HS-27A (cell line): ENCODE data around the gene ATF6B.

Experiments
- DNase-seq: peaks from one replicate; pipeline ENCODE4 v3.0.0-alpha.2; 2012; ENCODE audit warnings: low read depth, missing footprints

ATF6B gene

GRCh38 chr6:32127717-32128592 is at the start of gene ATF6B:
Gene ATF6B (minus strand): TSS chr6:32128246. CDS start chr6:32128207, 39 bp downstream.
- peak; percentile 98 for DNase-seq

- no peak for DNase-seq
Observed at GRCh38 chr6:32177183-32177787, 49.2 kb upstream of the ATF6B start.

GRCh38 chr6:32176476-32177182 is 48.6 kb upstream of the ATF6B start:
- no peak for DNase-seq

DNA sequence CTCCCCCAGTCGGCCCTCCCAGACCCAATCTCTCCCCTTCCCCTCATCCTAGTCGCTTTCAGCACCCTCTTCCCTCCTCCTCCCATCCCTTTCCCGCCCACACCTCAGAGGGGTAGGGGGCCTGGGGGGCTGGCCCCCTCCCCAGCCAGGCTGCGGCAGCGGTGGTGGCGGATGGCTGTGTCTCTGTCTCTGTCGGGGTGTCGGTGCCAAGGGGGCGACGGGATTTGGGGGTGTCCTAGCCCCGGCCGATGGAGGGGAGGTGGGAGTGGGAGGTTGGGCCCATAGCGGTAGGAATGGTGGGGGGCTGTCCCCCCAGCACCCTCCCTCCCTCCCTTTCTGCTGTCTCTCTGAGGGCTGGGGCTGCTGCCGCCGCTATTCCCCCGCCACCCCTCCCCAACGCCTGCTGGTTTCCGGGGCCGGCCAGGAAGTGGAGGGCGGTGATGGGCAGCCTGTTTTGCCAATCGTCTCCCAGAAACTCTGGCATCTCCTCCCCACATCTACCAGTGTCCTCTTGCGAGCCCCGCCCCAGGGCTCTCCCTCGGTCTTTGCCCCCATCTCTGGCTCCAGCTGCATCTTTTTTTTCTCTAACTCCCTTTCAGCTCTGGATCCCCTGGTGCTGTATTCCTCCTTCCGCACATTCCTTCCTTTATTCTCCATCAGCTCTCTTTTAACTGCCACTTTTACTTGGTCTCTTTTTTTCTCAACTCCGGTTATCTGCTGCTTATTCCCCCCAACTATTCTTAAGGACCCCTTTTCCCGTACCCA is 47.8 kb upstream of the ATF6B start, which contains the start of gene AGPAT1:
TSS of gene AGPAT1 (minus strand) at position 374 of the 765 bp plus-strand sequence. CDS start 4,588 bp downstream, outside the sequence.
- peak; percentile 94 for DNase-seq

DNA sequence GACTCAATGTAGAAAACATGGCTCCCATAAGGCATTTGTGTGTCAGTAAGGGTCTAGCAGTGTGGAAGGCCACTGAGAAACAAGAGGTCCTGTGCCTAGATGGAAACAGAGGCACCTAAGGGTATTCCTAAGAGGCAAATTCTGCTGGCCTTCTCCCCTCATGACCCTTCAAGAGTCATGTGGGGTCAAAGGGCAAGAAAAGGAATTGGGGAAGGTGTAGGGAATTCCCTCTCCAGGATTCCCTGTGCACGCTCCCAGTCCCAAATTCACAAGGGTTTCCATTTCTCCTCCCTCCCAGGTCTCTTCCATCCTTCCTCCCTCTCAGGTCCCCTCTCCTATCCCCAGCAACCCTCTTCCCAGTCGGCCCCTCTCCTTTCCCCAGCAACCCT is 47.3 kb upstream of the ATF6B start:
- DNase-seq, result no peak

DNA sequence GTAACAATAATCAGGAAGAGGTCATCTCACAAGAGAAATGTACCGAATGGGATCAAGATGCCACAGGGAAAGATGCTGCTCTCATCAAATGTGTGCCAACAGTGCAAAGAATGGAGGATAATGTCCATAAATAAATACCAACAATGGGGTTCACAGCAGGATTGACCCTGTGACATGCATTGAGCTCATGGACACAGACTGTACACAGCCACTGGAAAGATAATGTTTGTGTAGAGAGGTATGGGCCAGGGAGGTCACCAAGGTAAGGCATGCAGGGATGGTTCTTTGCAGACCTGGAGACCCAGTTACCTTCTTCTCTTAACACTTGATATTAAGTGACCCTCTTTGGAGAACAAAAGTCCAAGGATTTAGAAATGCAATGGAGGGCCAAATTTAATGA is 46.4 kb upstream of the ATF6B start:
- DNase-seq, result no peak

- DNase-seq, result no peak
Observed at GRCh38 chr6:32173051-32173727, 45.1 kb upstream of the ATF6B start.

GRCh38 chr6:32171234-32171633 is 43.2 kb upstream of the ATF6B start:
- DNase-seq, result no peak

GRCh38 chr6:32170294-32170693 is 42.2 kb upstream of the ATF6B start:
- DNase-seq, result no peak

GRCh38 chr6:32168807-32169591 is 41.0 kb upstream of the ATF6B start:
- no peak for DNase-seq

DNA sequence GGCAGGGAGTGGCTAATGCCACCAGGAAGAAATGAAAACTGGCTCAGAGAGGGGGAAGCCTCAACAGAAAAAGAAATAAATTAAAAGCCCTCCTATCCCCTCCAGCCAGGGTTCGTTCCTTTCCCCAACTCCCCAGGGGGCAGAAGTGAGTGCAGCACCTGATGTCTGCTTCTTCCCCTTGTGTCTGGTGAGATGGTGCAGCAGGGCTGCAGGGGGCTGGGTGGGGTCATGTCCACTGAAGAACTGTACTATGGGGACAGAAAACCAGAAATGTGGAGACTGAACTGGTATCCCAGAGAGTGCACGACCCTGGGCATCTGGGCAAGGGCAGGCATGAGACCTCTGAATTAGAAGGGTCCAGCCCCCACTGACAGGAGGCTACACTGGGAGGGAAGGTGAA is 40.3 kb upstream of the ATF6B start:
- no peak for DNase-seq

GRCh38 chr6:32167761-32168262 is 39.8 kb upstream of the ATF6B start:
- DNase-seq, result no peak

GRCh38 chr6:32167154-32167760 is 39.2 kb upstream of the ATF6B start:
- DNase-seq, result no peak

- no peak for DNase-seq
Observed at GRCh38 chr6:32166411-32167061, 38.5 kb upstream of the ATF6B start.

- no peak for DNase-seq
Observed at GRCh38 chr6:32164295-32164694, 36.2 kb upstream of the ATF6B start, which contains the start of gene EGFL8. Gene EGFL8 (plus strand): TSS chr6:32164595. CDS start chr6:32166166, 1,571 bp downstream.

GRCh38 chr6:32163559-32164258 is 35.7 kb upstream of the ATF6B start:
- DNase-seq, result no peak

DNA sequence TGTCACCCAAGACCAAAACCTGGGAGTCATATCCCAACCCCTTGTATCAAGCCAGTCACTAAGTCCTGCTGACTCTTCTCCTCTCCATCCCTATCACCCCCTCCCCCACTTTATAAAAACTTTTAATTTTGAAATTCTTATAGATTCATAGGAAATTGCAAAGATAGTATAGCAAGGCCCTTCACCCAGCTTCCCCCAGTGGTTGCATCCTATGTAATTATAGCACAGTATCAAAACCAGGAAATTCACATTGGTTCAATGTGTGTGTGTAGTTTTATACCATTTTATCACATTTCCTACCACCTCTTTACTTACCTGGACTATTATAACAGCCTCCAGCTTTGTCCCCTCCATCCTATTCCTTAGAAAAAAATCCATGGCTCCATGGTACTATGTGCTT is 30.0 kb upstream of the ATF6B start:
- DNase-seq, result no peak

GRCh38 chr6:32156891-32157290 is 28.8 kb upstream of the ATF6B start:
- DNase-seq, result no peak
